Measurements from ENCODE around the gene TRAT1. TPM values are rescaled to one million over a fixed set of nuclear protein-coding genes. Genes with fewer than 3 reads are reported as not detected.

Gene TRAT1
- total RNA-seq, 3 donors from 2014 or later: 0.64 to 2.0 (median 0.88) TPM

DNA sequence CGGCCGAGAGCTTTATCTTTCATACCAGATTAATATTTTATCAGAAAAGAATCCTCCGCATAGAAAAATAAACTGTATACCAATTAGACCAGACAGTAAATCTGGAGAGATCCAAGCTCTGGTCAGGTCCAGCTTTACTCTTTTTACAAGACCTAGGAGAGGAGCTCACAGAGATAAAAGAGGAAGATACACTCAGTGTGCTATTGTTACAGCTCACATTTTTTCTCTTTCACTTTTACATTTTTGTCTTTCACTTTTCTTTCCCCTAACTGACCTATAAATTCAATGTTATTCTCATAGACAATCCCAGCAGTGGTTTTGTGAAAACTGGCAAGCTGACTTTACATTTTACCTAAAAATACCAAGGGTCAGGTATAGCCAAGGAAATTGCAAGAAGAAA lies 75.3 kb downstream of the TRAT1 start:
- Histone ChIP-seq H3K9me3 (no peaks in the 10 kb centered on the region), H3K27me3 (no peaks in the 10 kb centered on the region), H3K4me3 (no peak overlapping the region), H3K4me1 (no peaks in the 10 kb centered on the region), H3K27ac (no peak overlapping the region), H3K36me3 (no peaks in the 10 kb centered on the region)
- TF ChIP-seq POLR2AphosphoS5 (IDR thresholded peaks at IDR 0.05): no peak
- no peak for TF ChIP-seq POLR2A (IDR thresholded peaks at IDR 0.05)
- TF ChIP-seq, protein P1, sequence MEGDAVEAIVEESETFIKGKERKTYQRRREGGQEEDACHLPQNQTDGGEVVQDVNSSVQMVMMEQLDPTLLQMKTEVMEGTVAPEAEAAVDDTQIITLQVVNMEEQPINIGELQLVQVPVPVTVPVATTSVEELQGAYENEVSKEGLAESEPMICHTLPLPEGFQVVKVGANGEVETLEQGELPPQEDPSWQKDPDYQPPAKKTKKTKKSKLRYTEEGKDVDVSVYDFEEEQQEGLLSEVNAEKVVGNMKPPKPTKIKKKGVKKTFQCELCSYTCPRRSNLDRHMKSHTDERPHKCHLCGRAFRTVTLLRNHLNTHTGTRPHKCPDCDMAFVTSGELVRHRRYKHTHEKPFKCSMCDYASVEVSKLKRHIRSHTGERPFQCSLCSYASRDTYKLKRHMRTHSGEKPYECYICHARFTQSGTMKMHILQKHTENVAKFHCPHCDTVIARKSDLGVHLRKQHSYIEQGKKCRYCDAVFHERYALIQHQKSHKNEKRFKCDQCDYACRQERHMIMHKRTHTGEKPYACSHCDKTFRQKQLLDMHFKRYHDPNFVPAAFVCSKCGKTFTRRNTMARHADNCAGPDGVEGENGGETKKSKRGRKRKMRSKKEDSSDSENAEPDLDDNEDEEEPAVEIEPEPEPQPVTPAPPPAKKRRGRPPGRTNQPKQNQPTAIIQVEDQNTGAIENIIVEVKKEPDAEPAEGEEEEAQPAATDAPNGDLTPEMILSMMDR (IDR thresholded peaks at IDR 0.05): no peak
- intact Hi-C loops (cut with DNase I; ENCODE audit: low total_unique reads): no loop called here
- DNase-seq (ENCODE audit: low spot score in 2 of 2): no peak

DNA sequence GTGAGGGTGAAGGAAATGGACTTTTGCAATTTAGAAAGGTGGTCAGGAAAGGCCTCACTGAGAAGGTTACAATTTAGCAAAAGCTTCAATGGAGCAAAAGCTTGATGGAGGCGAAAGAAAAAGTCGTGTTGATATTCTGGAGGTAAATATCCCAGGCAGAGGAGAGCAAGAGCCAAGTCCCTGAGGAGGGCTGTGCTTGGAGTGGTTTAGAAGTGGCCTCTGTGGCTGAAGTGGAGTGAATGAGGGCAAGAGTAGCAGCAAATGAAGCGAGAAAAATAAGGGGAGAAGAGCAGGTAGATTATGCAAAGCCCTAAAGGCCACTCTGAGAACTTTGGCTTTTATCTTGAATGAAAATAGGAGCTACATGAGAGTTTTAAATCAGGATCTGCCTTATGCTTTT lies 76.9 kb downstream of the TRAT1 start:
- no peaks in the 10 kb centered on the region for H3K9me3 ChIP-seq
- no peaks in the 10 kb centered on the region for H3K27me3 ChIP-seq
- DNase-seq (ENCODE audit: low spot score in 2 of 2): no peak
- intact Hi-C loops (cut with DNase I; ENCODE audit: low total_unique reads): no loop called here
- no peak for TF ChIP-seq POLR2AphosphoS5 (IDR thresholded peaks at IDR 0.05)
- TF ChIP-seq POLR2A (IDR thresholded peaks at IDR 0.05): no peak
- TF ChIP-seq, protein P1 (IDR thresholded peaks at IDR 0.05): no peak
- H3K4me1 ChIP-seq: no peaks in the 10 kb centered on the region
- no peaks in the 10 kb centered on the region for H3K36me3 ChIP-seq
- H3K27ac ChIP-seq: no peak overlapping the region
- H3K4me3 ChIP-seq: no peak overlapping the region

Other genes starting within 250 kb of the TRAT1 start
- 1 to 10 TPM; 2.0 to 5.1 (median 3.5) TPM for gene CIP2A, start 233.3 kb upstream of the TRAT1 start, total RNA-seq
- 10 to 100 TPM in 1 of 3 donors, 1 to 10 TPM in 2; 6.2 to 10.8 (median 9.8) TPM for gene DZIP3, start 233.1 kb upstream of the TRAT1 start, total RNA-seq
- gene RETNLB, start 65.4 kb upstream of the TRAT1 start, total RNA-seq: not detected
- gene GUCA1C, start 131.1 kb downstream of the TRAT1 start, total RNA-seq: not detected

Measured in breast epithelium (tissue), 4 donors.